ENCODE data around the gene KIF12.

KIF12 gene

GRCh38 chr9:114125476-114126013 is 26.5 kb upstream of the KIF12 start:
- H2BK5ac ChIP-seq (ENCODE audit: low read length) = no peak overlapping the region
- no peak overlapping the region for H2BK120ac ChIP-seq (ENCODE audit: low read depth, low read length)
- DNase-seq = no peak
- H3K4ac ChIP-seq (ENCODE audit: low read depth, low read length) = no peak overlapping the region
- H3K27ac ChIP-seq (ENCODE audit: low read depth, low read length) = no peak overlapping the region
- no peak overlapping the region for H3K18ac ChIP-seq (ENCODE audit: low read length)
- H3K27me3 ChIP-seq (ENCODE audit: insufficient read depth, low read length, poor library complexity) = no peaks in the 10 kb centered on the region
- H3K4me3 ChIP-seq (ENCODE audit: low read length) = no peak overlapping the region
- H3K79me1 ChIP-seq (ENCODE audit: low read length) = no peaks in the 10 kb centered on the region
- H3K4me1 ChIP-seq (ENCODE audit: control insufficient read depth, low read depth, low read length) = no peaks in the 10 kb centered on the region
- no peaks in the 10 kb centered on the region for H3K79me2 ChIP-seq (ENCODE audit: control insufficient read depth, insufficient read depth, low read length)
- no peak overlapping the region for H3K9ac ChIP-seq (ENCODE audit: low read length)
- H4K5ac ChIP-seq (ENCODE audit: low read length) = no peak overlapping the region
- H3K4me2 ChIP-seq (ENCODE audit: low read length) = no peak overlapping the region
- H3K23ac ChIP-seq (ENCODE audit: low read length) = peak overlapping the region; percentile 37
- H3K36me3 ChIP-seq (ENCODE audit: control insufficient read depth, insufficient read depth, low read length) = no peaks in the 10 kb centered on the region
- H3K56ac ChIP-seq (ENCODE audit: low read length) = no peak overlapping the region
- WGBS (ENCODE audit: extremely low coverage, insufficient coverage, low lambda C conversion rate) = no CpG with 5 or more reads among the region's 10 CpGs
- no peak overlapping the region for H4K8ac ChIP-seq (ENCODE audit: low read depth, low read length)
- H2AK5ac ChIP-seq (ENCODE audit: low read length) = no peak overlapping the region
- H2BK15ac ChIP-seq (replicated peaks; ENCODE audit: low read depth) = no peak overlapping the region

- no peak overlapping the region for H3K4me2 ChIP-seq (ENCODE audit: low read length)
- H3K4me1 ChIP-seq (ENCODE audit: control insufficient read depth, low read depth, low read length) = no peaks in the 10 kb centered on the region
- no peak overlapping the region for H4K8ac ChIP-seq (ENCODE audit: low read depth, low read length)
- H2BK5ac ChIP-seq (ENCODE audit: low read length) = no peak overlapping the region
- H3K9ac ChIP-seq (ENCODE audit: low read length) = no peak overlapping the region
- H3K4me3 ChIP-seq (ENCODE audit: low read length) = no peak overlapping the region
- no peaks in the 10 kb centered on the region for H3K27me3 ChIP-seq (ENCODE audit: insufficient read depth, low read length, poor library complexity)
- no peak overlapping the region for H3K56ac ChIP-seq (ENCODE audit: low read length)
- no peak overlapping the region for H3K18ac ChIP-seq (ENCODE audit: low read length)
- H3K36me3 ChIP-seq (ENCODE audit: control insufficient read depth, insufficient read depth, low read length) = no peaks in the 10 kb centered on the region
- DNase-seq = no peak
- no peak overlapping the region for H4K5ac ChIP-seq (ENCODE audit: low read length)
- no peak overlapping the region for H2BK120ac ChIP-seq (ENCODE audit: low read depth, low read length)
- H3K79me2 ChIP-seq (ENCODE audit: control insufficient read depth, insufficient read depth, low read length) = no peaks in the 10 kb centered on the region
- no peak overlapping the region for H2BK15ac ChIP-seq (replicated peaks; ENCODE audit: low read depth)
- no peaks in the 10 kb centered on the region for H3K79me1 ChIP-seq (ENCODE audit: low read length)
- WGBS (ENCODE audit: extremely low coverage, insufficient coverage, low lambda C conversion rate) = no CpG with 5 or more reads among the region's 13 CpGs
- H3K27ac ChIP-seq (ENCODE audit: low read depth, low read length) = no peak overlapping the region
- H3K23ac ChIP-seq (ENCODE audit: low read length) = peak overlapping the region; percentile 37
- no peak overlapping the region for H3K4ac ChIP-seq (ENCODE audit: low read depth, low read length)
- H2AK5ac ChIP-seq (ENCODE audit: low read length) = no peak overlapping the region
Measured at GRCh38 chr9:114124666-114125475, 25.8 kb upstream of the KIF12 start.

GRCh38 chr9:114124138-114124537 is 25.0 kb upstream of the KIF12 start:
- no peak overlapping the region for H3K18ac ChIP-seq (ENCODE audit: low read length)
- no CpG with 5 or more reads among the region's 1 CpG for WGBS (ENCODE audit: extremely low coverage, insufficient coverage, low lambda C conversion rate)
- no peak overlapping the region for H3K4me3 ChIP-seq (ENCODE audit: low read length)
- H3K56ac ChIP-seq (ENCODE audit: low read length) = no peak overlapping the region
- no peaks in the 10 kb centered on the region for H3K27me3 ChIP-seq (ENCODE audit: insufficient read depth, low read length, poor library complexity)
- no peak overlapping the region for H4K8ac ChIP-seq (ENCODE audit: low read depth, low read length)
- H2BK15ac ChIP-seq (replicated peaks; ENCODE audit: low read depth) = no peak overlapping the region
- no peak overlapping the region for H2BK120ac ChIP-seq (ENCODE audit: low read depth, low read length)
- no peak overlapping the region for H2BK5ac ChIP-seq (ENCODE audit: low read length)
- no peaks in the 10 kb centered on the region for H3K79me2 ChIP-seq (ENCODE audit: control insufficient read depth, insufficient read depth, low read length)
- no peak overlapping the region for H3K4me2 ChIP-seq (ENCODE audit: low read length)
- no peak overlapping the region for H3K23ac ChIP-seq (ENCODE audit: low read length)
- H3K4me1 ChIP-seq (ENCODE audit: control insufficient read depth, low read depth, low read length) = no peaks in the 10 kb centered on the region
- H4K5ac ChIP-seq (ENCODE audit: low read length) = no peak overlapping the region
- H3K36me3 ChIP-seq (ENCODE audit: control insufficient read depth, insufficient read depth, low read length) = no peaks in the 10 kb centered on the region
- H3K9ac ChIP-seq (ENCODE audit: low read length) = no peak overlapping the region
- H3K4ac ChIP-seq (ENCODE audit: low read depth, low read length) = no peak overlapping the region
- H2AK5ac ChIP-seq (ENCODE audit: low read length) = no peak overlapping the region
- no peaks in the 10 kb centered on the region for H3K79me1 ChIP-seq (ENCODE audit: low read length)
- no peak for DNase-seq
- H3K27ac ChIP-seq (ENCODE audit: low read depth, low read length) = no peak overlapping the region

- H3K4me2 ChIP-seq (ENCODE audit: low read length) = no peak overlapping the region
- H3K27ac ChIP-seq (ENCODE audit: low read depth, low read length) = no peak overlapping the region
- no peak overlapping the region for H2AK5ac ChIP-seq (ENCODE audit: low read length)
- no peak overlapping the region for H3K18ac ChIP-seq (ENCODE audit: low read length)
- no peak overlapping the region for H3K23ac ChIP-seq (ENCODE audit: low read length)
- H2BK5ac ChIP-seq (ENCODE audit: low read length) = no peak overlapping the region
- no peak overlapping the region for H3K4ac ChIP-seq (ENCODE audit: low read depth, low read length)
- H4K8ac ChIP-seq (ENCODE audit: low read depth, low read length) = no peak overlapping the region
- no peaks in the 10 kb centered on the region for H3K79me2 ChIP-seq (ENCODE audit: control insufficient read depth, insufficient read depth, low read length)
- H3K9ac ChIP-seq (ENCODE audit: low read length) = no peak overlapping the region
- no peaks in the 10 kb centered on the region for H3K4me1 ChIP-seq (ENCODE audit: control insufficient read depth, low read depth, low read length)
- WGBS (ENCODE audit: extremely low coverage, insufficient coverage, low lambda C conversion rate) = no CpG with 5 or more reads among the region's 9 CpGs
- no peak overlapping the region for H3K56ac ChIP-seq (ENCODE audit: low read length)
- H3K4me3 ChIP-seq (ENCODE audit: low read length) = no peak overlapping the region
- H3K27me3 ChIP-seq (ENCODE audit: insufficient read depth, low read length, poor library complexity) = no peaks in the 10 kb centered on the region
- H2BK120ac ChIP-seq (ENCODE audit: low read depth, low read length) = no peak overlapping the region
- H3K36me3 ChIP-seq (ENCODE audit: control insufficient read depth, insufficient read depth, low read length) = no peaks in the 10 kb centered on the region
- no peak for DNase-seq
- no peaks in the 10 kb centered on the region for H3K79me1 ChIP-seq (ENCODE audit: low read length)
- no peak overlapping the region for H2BK15ac ChIP-seq (replicated peaks; ENCODE audit: low read depth)
- no peak overlapping the region for H4K5ac ChIP-seq (ENCODE audit: low read length)
Measured at GRCh38 chr9:114123031-114123977, 24.2 kb upstream of the KIF12 start.

GRCh38 chr9:114122136-114123027 is 23.3 kb upstream of the KIF12 start:
- Histone ChIP-seq H3K4me2 (ENCODE audit: low read length) (no peak overlapping the region), H3K56ac (ENCODE audit: low read length) (no peak overlapping the region), H3K36me3 (ENCODE audit: control insufficient read depth, insufficient read depth, low read length) (no peaks in the 10 kb centered on the region), H2AK5ac (ENCODE audit: low read length) (no peak overlapping the region), H3K27me3 (ENCODE audit: insufficient read depth, low read length, poor library complexity) (no peaks in the 10 kb centered on the region), H2BK120ac (ENCODE audit: low read depth, low read length) (no peak overlapping the region), H3K27ac (ENCODE audit: low read depth, low read length) (no peak overlapping the region), H4K8ac (ENCODE audit: low read depth, low read length) (no peak overlapping the region), H4K5ac (ENCODE audit: low read length) (no peak overlapping the region), H3K23ac (ENCODE audit: low read length) (no peak overlapping the region), H2BK5ac (ENCODE audit: low read length) (no peak overlapping the region), H3K9ac (ENCODE audit: low read length) (no peak overlapping the region), H3K4me3 (ENCODE audit: low read length) (no peak overlapping the region), H3K18ac (ENCODE audit: low read length) (no peak overlapping the region), H3K79me2 (ENCODE audit: control insufficient read depth, insufficient read depth, low read length) (no peaks in the 10 kb centered on the region), H3K4ac (ENCODE audit: low read depth, low read length) (no peak overlapping the region), H3K4me1 (ENCODE audit: control insufficient read depth, low read depth, low read length) (no peaks in the 10 kb centered on the region), H3K79me1 (ENCODE audit: low read length) (no peaks in the 10 kb centered on the region), H2BK15ac (replicated peaks; ENCODE audit: low read depth) (no peak overlapping the region)
- no CpG with 5 or more reads among the region's 9 CpGs for WGBS (ENCODE audit: extremely low coverage, insufficient coverage, low lambda C conversion rate)
- DNase-seq = no peak

Measured in mesendoderm (in vitro differentiated cells).